GM13976 (cell line): Measurements from ENCODE around the gene PARVA.

ENCODE experiments used
- DNase-seq: peaks from one replicate; pipeline ENCODE4 v3.0.0; 2012; ENCODE audit warnings: low spot score
- in situ Hi-C: fragments of 300-500 bp; cut with MboI; formaldehyde crosslinking; loops from one replicate; pipeline ENCODE4 v1.12.0; 2022; ENCODE audit warnings: low sequenced_read_pairs, mixed read lengths, inconsistent platforms; ENCODE audit not compliant: unreplicated experiment
- TF ChIP-seq, protein P1 (sequence below): IDR thresholded peaks from 2 replicates; pipeline ENCODE4 v1.5.1; 2012; ENCODE audit warnings: borderline replicate concordance, mild to moderate bottlenecking; ENCODE audit not compliant: insufficient read depth; ENCODE audit errors: extremely low read depth, missing control alignments, control extremely low read depth

Gene PARVA

DNA sequence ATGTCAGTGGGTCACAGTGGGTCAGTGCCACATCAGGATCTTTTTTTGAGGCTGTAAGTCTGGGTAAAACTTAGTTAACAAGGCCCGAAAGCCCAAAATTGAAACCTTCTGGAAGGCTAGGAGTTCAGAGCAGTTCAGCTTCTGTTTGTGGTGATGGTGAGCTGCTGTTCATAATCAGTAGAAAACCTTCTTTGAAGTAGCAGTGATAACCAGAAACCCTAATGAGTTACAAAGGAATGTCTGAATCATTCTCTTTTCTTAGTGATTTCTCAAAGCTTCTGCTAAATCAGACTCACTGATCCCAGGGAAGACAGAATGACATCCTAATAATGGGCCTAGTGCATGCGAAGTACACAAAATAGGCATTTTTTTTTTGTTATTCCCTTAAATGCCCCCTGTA, 124.7 kb downstream of the PARVA start:
- in situ Hi-C loops = no loop called here
- no peak for DNase-seq

DNA sequence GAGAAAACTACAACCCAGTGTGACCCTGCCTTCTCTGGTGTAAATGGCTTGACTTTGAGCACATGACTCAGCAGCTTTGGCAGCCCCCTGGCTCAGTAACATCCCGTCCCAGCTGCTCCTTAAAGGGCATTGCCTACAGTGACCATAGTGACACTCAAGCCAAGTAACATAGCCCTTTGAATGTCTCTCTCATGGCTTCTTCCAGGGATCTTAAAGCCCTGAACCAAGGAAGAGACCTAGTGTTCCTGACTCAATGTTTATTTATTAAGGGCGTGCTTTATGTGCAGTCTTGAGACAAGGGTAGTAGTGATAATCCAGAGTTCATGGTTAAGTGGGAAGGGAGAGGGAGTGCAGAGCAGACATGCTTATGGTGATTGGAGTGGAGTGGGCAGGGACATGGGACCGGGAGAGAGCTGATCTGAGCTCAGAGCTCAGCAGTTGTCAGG, 125.7 kb downstream of the PARVA start:
- in situ Hi-C loops = no loop called here
- no peak for DNase-seq
- TF ChIP-seq, protein P1, sequence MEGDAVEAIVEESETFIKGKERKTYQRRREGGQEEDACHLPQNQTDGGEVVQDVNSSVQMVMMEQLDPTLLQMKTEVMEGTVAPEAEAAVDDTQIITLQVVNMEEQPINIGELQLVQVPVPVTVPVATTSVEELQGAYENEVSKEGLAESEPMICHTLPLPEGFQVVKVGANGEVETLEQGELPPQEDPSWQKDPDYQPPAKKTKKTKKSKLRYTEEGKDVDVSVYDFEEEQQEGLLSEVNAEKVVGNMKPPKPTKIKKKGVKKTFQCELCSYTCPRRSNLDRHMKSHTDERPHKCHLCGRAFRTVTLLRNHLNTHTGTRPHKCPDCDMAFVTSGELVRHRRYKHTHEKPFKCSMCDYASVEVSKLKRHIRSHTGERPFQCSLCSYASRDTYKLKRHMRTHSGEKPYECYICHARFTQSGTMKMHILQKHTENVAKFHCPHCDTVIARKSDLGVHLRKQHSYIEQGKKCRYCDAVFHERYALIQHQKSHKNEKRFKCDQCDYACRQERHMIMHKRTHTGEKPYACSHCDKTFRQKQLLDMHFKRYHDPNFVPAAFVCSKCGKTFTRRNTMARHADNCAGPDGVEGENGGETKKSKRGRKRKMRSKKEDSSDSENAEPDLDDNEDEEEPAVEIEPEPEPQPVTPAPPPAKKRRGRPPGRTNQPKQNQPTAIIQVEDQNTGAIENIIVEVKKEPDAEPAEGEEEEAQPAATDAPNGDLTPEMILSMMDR = no peak

More for the DNA sequence above, 124.7 kb downstream of the PARVA start:
- TF ChIP-seq, protein P1 = no peak

DNA sequence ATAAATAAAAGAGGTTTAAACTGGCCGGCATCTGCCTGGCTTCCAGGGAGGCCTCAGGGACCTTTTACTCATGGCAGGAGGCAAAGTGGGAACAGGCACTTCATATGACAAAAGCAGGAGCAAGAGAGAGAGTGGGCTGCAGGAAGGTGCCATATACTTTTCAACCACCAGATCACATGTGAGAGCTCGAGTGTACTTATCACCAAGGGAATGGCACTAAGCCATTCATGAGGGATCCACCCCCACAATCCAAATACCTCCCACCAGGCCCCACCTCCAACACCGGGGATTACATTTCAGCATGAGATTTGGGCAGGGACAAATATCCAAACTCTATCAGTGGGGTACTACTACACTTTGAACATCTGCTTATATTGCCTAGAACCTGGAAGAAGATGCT, 126.5 kb downstream of the PARVA start:
- in situ Hi-C loops = no loop called here
- TF ChIP-seq, protein P1 = no peak
- DNase-seq = no peak

DNA sequence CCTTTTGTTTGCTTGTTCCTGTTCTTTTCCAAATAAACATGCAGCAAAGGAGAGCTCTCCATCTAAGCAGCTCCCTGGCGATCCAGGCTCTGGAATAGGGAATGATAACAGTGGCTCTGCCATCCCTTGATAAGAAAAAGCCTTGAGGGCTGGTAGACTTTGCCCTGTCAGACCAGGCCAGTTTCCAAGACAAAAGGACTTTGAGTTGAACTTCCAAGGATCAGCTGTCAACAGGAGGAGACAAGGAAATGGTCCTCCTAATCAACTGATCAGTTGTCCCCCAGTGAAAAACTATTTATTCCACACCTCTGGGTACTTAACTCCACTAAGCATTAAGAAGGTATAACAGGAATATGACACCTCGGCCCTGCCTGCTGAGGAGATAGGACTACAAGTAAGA, 127.8 kb downstream of the PARVA start:
- DNase-seq = no peak
- TF ChIP-seq, protein P1 = no peak
- in situ Hi-C loops = no loop called here

DNA sequence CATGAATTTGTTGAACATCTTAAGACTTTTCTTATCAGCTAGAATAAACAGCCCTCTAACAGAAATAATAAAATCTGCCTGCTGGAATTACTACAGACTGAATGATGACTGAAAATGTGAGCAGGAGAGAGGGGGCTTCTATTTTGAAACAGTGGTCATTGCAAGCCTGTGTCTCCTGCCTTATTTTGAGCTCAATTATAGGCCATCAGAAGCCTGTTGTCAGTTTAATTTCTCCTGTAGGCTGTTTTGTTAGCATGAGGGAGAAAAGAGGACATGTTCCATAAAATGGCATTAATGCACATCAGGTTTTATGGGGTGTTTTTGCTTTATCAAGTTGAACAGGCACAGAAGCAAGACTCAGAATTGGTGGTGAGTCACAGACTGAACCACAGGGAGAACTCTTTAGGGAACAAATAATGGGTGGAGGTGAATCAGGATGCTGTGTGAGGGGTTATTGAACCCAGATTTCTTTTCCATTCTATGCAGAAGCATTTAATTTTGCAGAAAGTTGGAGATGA, 129.1 kb downstream of the PARVA start:
- in situ Hi-C loops = no loop called here
- no peak for DNase-seq
- TF ChIP-seq, protein P1 = no peak

DNA sequence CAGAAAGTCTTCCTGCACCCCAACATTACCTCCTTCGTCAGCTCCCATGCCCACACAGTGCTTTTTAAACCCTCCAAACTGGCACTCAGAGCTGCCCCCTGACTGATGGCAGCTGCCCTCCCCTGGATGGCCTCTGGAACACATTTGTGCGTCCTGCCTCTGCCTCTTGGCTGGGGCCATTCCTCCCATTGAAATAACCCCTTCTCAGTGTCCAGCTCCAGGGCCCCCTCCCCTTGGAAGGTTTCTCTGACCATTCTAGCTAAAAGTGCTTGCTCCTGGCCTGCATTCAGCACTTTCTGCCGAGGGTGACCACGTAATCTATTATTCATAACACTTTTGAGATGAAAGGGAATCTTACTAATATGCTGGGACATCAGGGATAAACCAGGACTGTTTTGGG, 130.0 kb downstream of the PARVA start:
- no peak for DNase-seq
- TF ChIP-seq, protein P1 = no peak
- in situ Hi-C loops = no loop called here
